Endothelial cell of umbilical vein (primary cell): Measurements from ENCODE around the gene LRRC17. TPM values are rescaled to one million over a fixed set of nuclear protein-coding genes. Genes with fewer than 3 reads are reported as not detected.

Experiments
- BruUV-seq: library from RNA; stranded (reverse); fragments of 400-500 nt; replicated peaks from 2 replicates; lab custom pipeline; 2021; lab: Mats Ljungman, UMichigan
- CTCF ChIA-PET: fragments of 300-600, 350-600 bp; sonication (Branson Sonifier 250); formaldehyde crosslinking; loops from one replicate; lab custom pipeline; 2021; ENCODE audit warnings: antibody characterized with exemption, inconsistent platforms; lab: Charles Lee
- POLR2A ChIA-PET: fragments of 300-600, 350-600 bp; sonication (Branson Sonifier 250); formaldehyde crosslinking; loops from one replicate; lab custom pipeline; 2021; ENCODE audit warnings: antibody characterized with exemption, inconsistent platforms; lab: Charles Lee
- DNase-seq: peaks from one replicate; pipeline ENCODE4 v3.0.0-alpha.2; 2011; ENCODE audit warnings: low read depth, low spot score
- FAIRE-seq: peaks from 2 replicates; lab custom pipeline; 2011; peaks lifted over from hg19 to GRCh38; lab: Jason Lieb, UNC
- H2AFZ ChIP-seq: 2 replicates; pipeline ENCODE4 v1.6.0; 2012; ENCODE audit warnings: low read depth, low read length, control low read depth, inconsistent platforms
- H3K27ac ChIP-seq: 2 replicates; pipeline ENCODE4 v1.5.1; 2011; ENCODE audit warnings: low read depth, mild to moderate bottlenecking, control low read depth, low read length, moderate library complexity; ENCODE audit not compliant: insufficient read depth
- H3K27me3 ChIP-seq, 2 experiments: 2 replicates each; pipeline versions ENCODE4 v1.6.0 to v1.6.1; 2011; ENCODE audit warnings: low read length in 2 of 2, mixed read lengths in 1 of 2; ENCODE audit not compliant: control insufficient read depth in 2 of 2, insufficient read depth in 2 of 2
- H3K36me3 ChIP-seq, 2 experiments: 2 replicates in 1 of 2; 3 replicates in 1 of 2; pipeline ENCODE4 v1.5.1; 2011; ENCODE audit warnings: low read length in 2 of 2, mild to moderate bottlenecking in 1 of 2, moderate library complexity in 1 of 2; ENCODE audit not compliant: control insufficient read depth in 2 of 2, insufficient read depth in 2 of 2; ENCODE audit errors: extremely low read depth in 1 of 2
- H3K4me1 ChIP-seq: 3 replicates; pipeline ENCODE4 v1.5.1; 2011; ENCODE audit warnings: mild to moderate bottlenecking, low read length; ENCODE audit not compliant: control insufficient read depth, insufficient read depth; ENCODE audit errors: extremely low read depth
- H3K4me2 ChIP-seq: 2 replicates; pipeline ENCODE4 v1.6.1; 2011; ENCODE audit warnings: low read length, control low read depth, mixed read lengths; ENCODE audit not compliant: insufficient read depth
- H3K4me3 ChIP-seq, 3 experiments: fragments of 200-600 bp in 1 of 3; sonication (generic), shearing (Covaris generic) in 1 of 3; replicated peaks in 1 of 3; 2 replicates each; pipeline ENCODE4 v1.5.1; 2011 to 2016; ENCODE audit warnings: control low read depth in 3 of 3, low read length in 3 of 3, mild to moderate bottlenecking in 2 of 3, inconsistent platforms in 1 of 3, low read depth in 1 of 3, moderate library complexity in 1 of 3; ENCODE audit not compliant: insufficient read depth in 1 of 3
- H3K79me2 ChIP-seq: 2 replicates; pipeline ENCODE4 v1.6.0; 2012; ENCODE audit warnings: low read length, inconsistent platforms; ENCODE audit not compliant: control insufficient read depth, insufficient read depth
- H3K9ac ChIP-seq: replicated peaks from 2 replicates; pipeline ENCODE3; 2011; ENCODE audit warnings: low read length, control low read depth; ENCODE audit not compliant: insufficient read depth; ENCODE audit errors: extremely low read depth
- H3K9me1 ChIP-seq: replicated peaks from 3 replicates; pipeline ENCODE4 v1.6.0; 2011; ENCODE audit warnings: mild to moderate bottlenecking, low read length; ENCODE audit not compliant: control insufficient read depth, insufficient read depth; ENCODE audit errors: extremely low read depth
- H3K9me3 ChIP-seq: replicated peaks from 2 replicates; pipeline ENCODE4 v1.5.1; 2012; ENCODE audit warnings: low read length, inconsistent platforms; ENCODE audit not compliant: control insufficient read depth, insufficient read depth
- H4K20me1 ChIP-seq: replicated peaks from 2 replicates; pipeline ENCODE3; 2011; ENCODE audit warnings: mild to moderate bottlenecking, low read length; ENCODE audit not compliant: control insufficient read depth, insufficient read depth; ENCODE audit errors: extremely low read depth
- CTCF ChIP-seq, 2 donors: IDR thresholded peaks; 1 replicate in 1 of 2; 2 replicates in 1 of 2; pipeline ENCODE4 v1.5.1; 2011; ENCODE audit warnings: low read length in 2 of 2, mild to moderate bottlenecking in 2 of 2, moderate library complexity in 2 of 2, control low read depth in 1 of 2, inconsistent platforms in 1 of 2, low read depth in 1 of 2; ENCODE audit not compliant: insufficient read depth in 1 of 2; ENCODE audit errors: extremely low read depth in 1 of 2
- EZH2 ChIP-seq: IDR thresholded peaks from 2 replicates; pipeline ENCODE4 v1.6.1; 2012; ENCODE audit warnings: borderline replicate concordance, low read depth, mild to moderate bottlenecking, moderate library complexity, low read length, inconsistent platforms; ENCODE audit not compliant: severe bottlenecking
- FOS ChIP-seq: IDR thresholded peaks from 2 replicates; pipeline ENCODE4 v1.6.1; 2011; ENCODE audit warnings: mild to moderate bottlenecking, low read length, moderate library complexity, borderline replicate concordance; ENCODE audit not compliant: insufficient read depth
- GATA2 ChIP-seq: IDR thresholded peaks from 2 replicates; pipeline ENCODE4 v1.7.0; 2011; ENCODE audit warnings: low read depth, mild to moderate bottlenecking, moderate library complexity, mixed read lengths, low read length; ENCODE audit not compliant: insufficient read length, insufficient read depth
- JUN ChIP-seq: IDR thresholded peaks from 2 replicates; pipeline ENCODE4 v1.6.1; 2011; ENCODE audit warnings: borderline replicate concordance, low read depth; ENCODE audit not compliant: insufficient read length, insufficient read depth
- MAX ChIP-seq: IDR thresholded peaks from 2 replicates; pipeline ENCODE4 v1.6.1; 2011; ENCODE audit not compliant: insufficient read depth, insufficient read length
- MYC ChIP-seq: IDR thresholded peaks from one replicate; pipeline ENCODE4 v1.6.1; 2011; ENCODE audit warnings: mild to moderate bottlenecking, low read depth, low read length
- POLR2A ChIP-seq: IDR thresholded peaks from 2 replicates; pipeline ENCODE4 v1.6.1; 2012; ENCODE audit warnings: low read depth, mild to moderate bottlenecking, control low read depth, low read length
- POLR2AphosphoS5 ChIP-seq: IDR thresholded peaks from 2 replicates; pipeline ENCODE4 v1.6.1; 2012; ENCODE audit warnings: low read depth, mild to moderate bottlenecking, control low read depth, low read length, moderate library complexity; ENCODE audit not compliant: insufficient read depth
- dilution Hi-C: fragments of 300-500 bp; cut with MboI; formaldehyde crosslinking; loops from one replicate; pipeline ENCODE4 v1.15.0; 2019; ENCODE audit warnings: low sequenced_read_pairs; ENCODE audit not compliant: extremely low pct_ligation_motif_present
- intact Hi-C: fragments of 100-400 bp; cut with micrococcal nuclease; formaldehyde crosslinking; loops from one replicate; pipeline ENCODE4 v1.10.0; 2022
- polyA plus RNA-seq, 4 experiments: library from polyadenylated mRNA; depleted of rRNA in 3 of 4; stranded (reverse) in 3 of 4; unstranded in 1 of 4; fragments of >200 nt; gene quantifications; 2 replicates each; pipeline versions ENCODE4 v1.2.1 to v1.2.3, GENCODE V29; 2011 to 2012; ENCODE audit warnings: missing spikeins in 1 of 4
- total RNA-seq: library from RNA; stranded (reverse); gene quantifications from 2 replicates; pipeline ENCODE4 v1.2.3, GENCODE V29; 2021

The LRRC17 gene
- total and polyA plus RNA-seq, 2 donors (not counting 3 experiments of a cell fraction or from before 2014, with no cell fraction given) = 22.7 to 33.7 TPM

- no peaks in the 10 kb centered on the region for H3K79me2 ChIP-seq
- H2AFZ ChIP-seq = peak overlapping the region; percentile 52
- H3K9me3 ChIP-seq = no peaks in the 10 kb centered on the region
- POLR2A ChIA-PET = interaction anchor here (0.6 kb wide), 1 partner anchor 119 kb away, joined by 3 read pairs; no protein-coding TSS in a partner anchor
- no peaks in the 10 kb centered on the region for H4K20me1 ChIP-seq
- TF ChIP-seq MAX (no peak), MYC (no peak), POLR2AphosphoS5 (no peak), JUN (no peak)
- no TSS peak for BruUV-seq
- H3K9me1 ChIP-seq = no peaks in the 10 kb centered on the region
- dilution Hi-C loops (no loop called here), intact Hi-C loops (loop anchor here (1.0 kb wide), 3 partner anchors 68 to 121 kb away; no protein-coding TSS in a partner anchor)
- peak overlapping the region; percentile 68 for H3K9ac ChIP-seq
- peak overlapping the region; percentile 99 for H3K27ac ChIP-seq
- peak overlapping the region; percentile 68 for H3K4me2 ChIP-seq
- DNase-seq (no peak), FAIRE-seq (no peak)
- peaks cover 43% of the 10 kb centered on the region for H3K4me1 ChIP-seq
- no peaks in the 10 kb centered on the region for H3K27me3 ChIP-seq
- CTCF ChIA-PET = interaction anchor here (0.7 to 3.3 kb wide), 11 partner anchors 14 to 236 kb away, joined by 3 to 35 read pairs (median 4); no protein-coding TSS in a partner anchor
- no peaks in the 10 kb centered on the region for H3K36me3 ChIP-seq
- H3K4me3 ChIP-seq = no peak overlapping the region
Measured at GRCh38 chr7:102993718-102994029, 80.9 kb downstream of the LRRC17 start.

- CTCF ChIA-PET = interaction anchor here (3.3 kb wide), 1 partner anchor 67 kb away, joined by 35 read pairs; no protein-coding TSS in a partner anchor
- Histone ChIP-seq H3K4me2 (no peak overlapping the region), H3K79me2 (no peaks in the 10 kb centered on the region), H3K36me3 (no peaks in the 10 kb centered on the region), H3K9ac (no peak overlapping the region), H3K27me3 (no peaks in the 10 kb centered on the region), H4K20me1 (no peaks in the 10 kb centered on the region), H3K9me1 (no peaks in the 10 kb centered on the region), H3K9me3 (no peaks in the 10 kb centered on the region), H3K4me3 (no peak overlapping the region), H3K4me1 (peaks cover 43% of the 10 kb centered on the region), H3K27ac (peak overlapping the region; percentile 99), H2AFZ (no peak overlapping the region)
- FAIRE-seq = no peak
- dilution Hi-C loops = no loop called here
- POLR2A ChIA-PET = no interaction called here
- no peak for DNase-seq
- no peak for TF ChIP-seq EZH2
- no peak for TF ChIP-seq JUN
- TF ChIP-seq MAX = no peak
- no peak for TF ChIP-seq CTCF (IDR thresholded peaks at IDR 0.05; ENCODE audit: extremely low read depth in 1 of 2, insufficient read depth in 1 of 2, low read depth in 1 of 2, low read length in 2 of 2)
- TF ChIP-seq MYC = no peak
- no peak for TF ChIP-seq GATA2
- TF ChIP-seq POLR2A = no peak
- TF ChIP-seq FOS = no peak
- no peak for TF ChIP-seq POLR2AphosphoS5
- no TSS peak for BruUV-seq
- intact Hi-C loops = no loop called here
Measured at GRCh38 chr7:102994567-102994966, 81.8 kb downstream of the LRRC17 start.
